ENCODE measurements around the gene TAF1C. TPM values are rescaled to one million over a fixed set of nuclear protein-coding genes. Genes with fewer than 3 reads are reported as not detected.

TAF1C gene
- total and polyA plus RNA-seq, 3 experiments from 2014 or later: 6.4 to 51.2 (median 49.9) TPM

- H3K9me3 ChIP-seq (ENCODE audit: low read length): no peaks in the 10 kb centered on the region
- H3K27ac Mint-ChIP-seq: peak overlapping the region in 1 of 8 donors; percentile 9
- peaks cover 10% of the 10 kb centered on the region for H3K27me3 ChIP-seq (ENCODE audit: insufficient read depth, low read length, poor library complexity, severe bottlenecking)
- H3K36me3 ChIP-seq (ENCODE audit: insufficient read depth, low read length): no peaks in the 10 kb centered on the region
- no peak overlapping the region for H3K4me3 ChIP-seq (ENCODE audit: low read length)
- H3K27me3 Mint-ChIP-seq: peaks cover 9 to 47% of the 10 kb centered on the region in 2 donors
- H3K4me1 Mint-ChIP-seq: no peaks in the 10 kb centered on the region
- H3K36me3 Mint-ChIP-seq: no peaks in the 10 kb centered on the region
- H3K4me3 Mint-ChIP-seq: no peak overlapping the region
- no peaks in the 10 kb centered on the region for H3K9me3 Mint-ChIP-seq
- CTCF ChIA-PET: interaction anchor here (1.4 kb wide), 1 partner anchor 50 kb away, joined by 3 read pairs; no protein-coding TSS in a partner anchor
- no peak overlapping the region for H3K27ac ChIP-seq (ENCODE audit: low read depth, low read length)
- DNase-seq: no peak
- H3K4me1 ChIP-seq (ENCODE audit: insufficient read depth, low read length): no peaks in the 10 kb centered on the region
- POLR2A ChIA-PET: no interaction called here
These were observed 40.7 kb upstream of the TAF1C start for GRCh38 chr16:84227548-84227947.

- Mint-ChIP-seq H3K9me3 (no peaks in the 10 kb centered on the region), H3K4me1 (no peaks in the 10 kb centered on the region), H3K27me3 (peaks cover 13 to 44% of the 10 kb centered on the region in 2 donors), H3K27ac (peak overlapping the region in 1 of 8 donors; percentile 87), H3K36me3 (no peaks in the 10 kb centered on the region), H3K4me3 (no peak overlapping the region)
- no peaks in the 10 kb centered on the region for H3K9me3 ChIP-seq (ENCODE audit: low read length)
- H3K4me1 ChIP-seq (ENCODE audit: insufficient read depth, low read length): no peaks in the 10 kb centered on the region
- peaks cover 10% of the 10 kb centered on the region for H3K27me3 ChIP-seq (ENCODE audit: insufficient read depth, low read length, poor library complexity, severe bottlenecking)
- no peak overlapping the region for H3K4me3 ChIP-seq (ENCODE audit: low read length)
- H3K36me3 ChIP-seq (ENCODE audit: insufficient read depth, low read length): no peaks in the 10 kb centered on the region
- POLR2A ChIA-PET: no interaction called here
- CTCF ChIA-PET: interaction anchor here (0.6 kb wide), 1 partner anchor 113 kb away, joined by 3 read pairs; no protein-coding TSS in a partner anchor
- no peak for DNase-seq
- H3K27ac ChIP-seq (ENCODE audit: low read depth, low read length): no peak overlapping the region
These were observed 39.2 kb upstream of the TAF1C start for GRCh38 chr16:84226026-84226425.

- H3K27me3 Mint-ChIP-seq: peaks cover 13 to 39% of the 10 kb centered on the region in 2 donors
- Histone ChIP-seq H3K4me3 (ENCODE audit: low read length) (no peak overlapping the region), H3K36me3 (ENCODE audit: insufficient read depth, low read length) (no peaks in the 10 kb centered on the region), H3K27me3 (ENCODE audit: insufficient read depth, low read length, poor library complexity, severe bottlenecking) (peaks cover 10% of the 10 kb centered on the region), H3K27ac (ENCODE audit: low read depth, low read length) (no peak overlapping the region), H3K4me1 (ENCODE audit: insufficient read depth, low read length) (no peaks in the 10 kb centered on the region), H3K9me3 (ENCODE audit: low read length) (no peaks in the 10 kb centered on the region)
- H3K36me3 Mint-ChIP-seq: no peaks in the 10 kb centered on the region
- ChIA-PET CTCF (no interaction called here), POLR2A (no interaction called here)
- no peaks in the 10 kb centered on the region for H3K9me3 Mint-ChIP-seq
- no peak overlapping the region for H3K4me3 Mint-ChIP-seq
- no peak overlapping the region for H3K27ac Mint-ChIP-seq
- H3K4me1 Mint-ChIP-seq: no peaks in the 10 kb centered on the region
- DNase-seq: no peak
These were observed 38.7 kb upstream of the TAF1C start for GRCh38 chr16:84225571-84225970.

GRCh38 chr16:84225126-84225525, 38.3 kb upstream of the TAF1C start:
- H3K27me3 Mint-ChIP-seq: peaks cover 13 to 39% of the 10 kb centered on the region in 2 donors
- H3K4me1 Mint-ChIP-seq: no peaks in the 10 kb centered on the region
- Histone ChIP-seq H3K36me3 (ENCODE audit: insufficient read depth, low read length) (no peaks in the 10 kb centered on the region), H3K4me3 (ENCODE audit: low read length) (no peak overlapping the region), H3K9me3 (ENCODE audit: low read length) (no peaks in the 10 kb centered on the region), H3K27me3 (ENCODE audit: insufficient read depth, low read length, poor library complexity, severe bottlenecking) (peaks cover 10% of the 10 kb centered on the region), H3K27ac (ENCODE audit: low read depth, low read length) (no peak overlapping the region), H3K4me1 (ENCODE audit: insufficient read depth, low read length) (no peaks in the 10 kb centered on the region)
- POLR2A ChIA-PET: no interaction called here
- H3K27ac Mint-ChIP-seq: no peak overlapping the region
- no peaks in the 10 kb centered on the region for H3K9me3 Mint-ChIP-seq
- CTCF ChIA-PET: no interaction called here
- no peak for DNase-seq
- no peak overlapping the region for H3K4me3 Mint-ChIP-seq
- H3K36me3 Mint-ChIP-seq: no peaks in the 10 kb centered on the region

GRCh38 chr16:84224554-84224953, 37.7 kb upstream of the TAF1C start:
- H3K27me3 ChIP-seq (ENCODE audit: insufficient read depth, low read length, poor library complexity, severe bottlenecking): peaks cover 10% of the 10 kb centered on the region
- no peaks in the 10 kb centered on the region for H3K9me3 Mint-ChIP-seq
- no peak for DNase-seq
- no peaks in the 10 kb centered on the region for H3K36me3 ChIP-seq (ENCODE audit: insufficient read depth, low read length)
- no peaks in the 10 kb centered on the region for H3K4me1 ChIP-seq (ENCODE audit: insufficient read depth, low read length)
- H3K27me3 Mint-ChIP-seq: peaks cover 12 to 39% of the 10 kb centered on the region in 2 donors
- no peak overlapping the region for H3K27ac Mint-ChIP-seq
- H3K4me1 Mint-ChIP-seq: no peaks in the 10 kb centered on the region
- no peak overlapping the region for H3K27ac ChIP-seq (ENCODE audit: low read depth, low read length)
- H3K9me3 ChIP-seq (ENCODE audit: low read length): no peaks in the 10 kb centered on the region
- H3K4me3 ChIP-seq (ENCODE audit: low read length): no peak overlapping the region
- CTCF ChIA-PET: no interaction called here
- POLR2A ChIA-PET: no interaction called here
- H3K4me3 Mint-ChIP-seq: no peak overlapping the region
- no peaks in the 10 kb centered on the region for H3K36me3 Mint-ChIP-seq

- Histone ChIP-seq H3K4me3 (ENCODE audit: low read length) (no peak overlapping the region), H3K9me3 (ENCODE audit: low read length) (no peaks in the 10 kb centered on the region), H3K27ac (ENCODE audit: low read depth, low read length) (no peak overlapping the region), H3K36me3 (ENCODE audit: insufficient read depth, low read length) (no peaks in the 10 kb centered on the region), H3K4me1 (ENCODE audit: insufficient read depth, low read length) (no peaks in the 10 kb centered on the region), H3K27me3 (ENCODE audit: insufficient read depth, low read length, poor library complexity, severe bottlenecking) (peaks cover 10% of the 10 kb centered on the region)
- Mint-ChIP-seq H3K4me1 (no peaks in the 10 kb centered on the region), H3K4me3 (no peak overlapping the region), H3K27me3 (peaks cover 12 to 39% of the 10 kb centered on the region in 2 donors), H3K9me3 (no peaks in the 10 kb centered on the region), H3K36me3 (no peaks in the 10 kb centered on the region), H3K27ac (no peak overlapping the region)
- no peak for DNase-seq
- ChIA-PET POLR2A (no interaction called here), CTCF (no interaction called here)
These were observed 36.6 kb upstream of the TAF1C start for GRCh38 chr16:84223456-84223855.

- Mint-ChIP-seq H3K4me3 (no peak overlapping the region), H3K9me3 (no peaks in the 10 kb centered on the region), H3K36me3 (no peaks in the 10 kb centered on the region), H3K4me1 (no peaks in the 10 kb centered on the region), H3K27ac (no peak overlapping the region), H3K27me3 (peaks cover 8 to 30% of the 10 kb centered on the region in 2 donors)
- Histone ChIP-seq H3K36me3 (ENCODE audit: insufficient read depth, low read length) (no peaks in the 10 kb centered on the region), H3K27me3 (ENCODE audit: insufficient read depth, low read length, poor library complexity, severe bottlenecking) (peaks cover 5% of the 10 kb centered on the region), H3K4me3 (ENCODE audit: low read length) (no peak overlapping the region), H3K27ac (ENCODE audit: low read depth, low read length) (no peak overlapping the region), H3K9me3 (ENCODE audit: low read length) (no peaks in the 10 kb centered on the region), H3K4me1 (ENCODE audit: insufficient read depth, low read length) (no peaks in the 10 kb centered on the region)
- DNase-seq: no peak
- CTCF ChIA-PET: no interaction called here
- POLR2A ChIA-PET: no interaction called here
These were observed 34.0 kb upstream of the TAF1C start for GRCh38 chr16:84220851-84221250.

- no peak overlapping the region for H3K27ac ChIP-seq (ENCODE audit: low read depth, low read length)
- Mint-ChIP-seq H3K4me3 (no peak overlapping the region), H3K27ac (no peak overlapping the region), H3K27me3 (peaks cover 6 to 19% of the 10 kb centered on the region in 2 donors), H3K4me1 (no peaks in the 10 kb centered on the region), H3K36me3 (no peaks in the 10 kb centered on the region), H3K9me3 (no peaks in the 10 kb centered on the region)
- H3K36me3 ChIP-seq (ENCODE audit: insufficient read depth, low read length): no peaks in the 10 kb centered on the region
- H3K4me1 ChIP-seq (ENCODE audit: insufficient read depth, low read length): no peaks in the 10 kb centered on the region
- no peak for DNase-seq
- no peak overlapping the region for H3K4me3 ChIP-seq (ENCODE audit: low read length)
- ChIA-PET CTCF (no interaction called here), POLR2A (no interaction called here)
- H3K9me3 ChIP-seq (ENCODE audit: low read length): no peaks in the 10 kb centered on the region
- no peaks in the 10 kb centered on the region for H3K27me3 ChIP-seq (ENCODE audit: insufficient read depth, low read length, poor library complexity, severe bottlenecking)
These were observed 32.1 kb upstream of the TAF1C start for GRCh38 chr16:84218956-84219355.

All from CD8-positive, alpha-beta memory T cell (primary cell).